NCI-H1694 treated with DMSO at 0.1 percent for 48 hours (cell line): ENCODE results near the gene ZSCAN21.
"Not testable (repeated sequence)": the region's sequence is repeated elsewhere in the genome, so short reads cannot be mapped to it uniquely, and the experiment has no call there.

ENCODE experiments used
- DNase-seq: peaks from one replicate; lab custom pipeline; 2025; lab: John Stamatoyannopoulos, UW

The ZSCAN21 gene

GRCh38 chr7:100049441-100050291 lies at the start of gene ZSCAN21:
Gene ZSCAN21, plus strand, starts transcription at chr7:100049774. Its CDS starts 7,233 bp downstream, at chr7:100057007.
- DNase-seq = peak; percentile 61

DNA sequence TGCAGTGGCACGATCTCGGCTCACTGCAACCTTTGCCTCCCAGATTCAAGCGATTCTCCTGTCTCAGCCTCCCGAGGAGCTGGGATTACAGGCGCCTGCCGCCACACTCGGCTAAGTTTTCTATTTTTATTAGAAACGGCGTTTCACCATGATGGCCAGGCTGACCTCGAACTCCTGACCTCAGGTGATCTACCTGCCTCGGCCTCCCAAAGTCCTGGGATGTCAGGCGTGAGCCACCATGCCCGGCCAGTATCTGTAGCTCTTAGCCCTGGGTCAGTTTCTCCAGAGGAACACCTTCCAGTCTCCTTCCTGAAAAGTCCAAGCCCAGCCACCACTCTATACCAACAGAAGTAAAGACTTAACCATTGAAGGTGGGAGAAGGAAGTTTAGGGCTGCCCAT lies 49.3 kb upstream of the ZSCAN21 start:
- no peak for DNase-seq

GRCh38 chr7:100003711-100004661 lies 45.6 kb upstream of the ZSCAN21 start:
- DNase-seq = no peak

- DNase-seq = no peak
These were observed 41.7 kb upstream of the ZSCAN21 start for GRCh38 chr7:100007887-100008286.

GRCh38 chr7:100008525-100008924 lies 41.0 kb upstream of the ZSCAN21 start:
- DNase-seq = no peak

- not testable (repeated sequence) for DNase-seq
These were observed 39.6 kb upstream of the ZSCAN21 start for GRCh38 chr7:100009952-100010351.

DNA sequence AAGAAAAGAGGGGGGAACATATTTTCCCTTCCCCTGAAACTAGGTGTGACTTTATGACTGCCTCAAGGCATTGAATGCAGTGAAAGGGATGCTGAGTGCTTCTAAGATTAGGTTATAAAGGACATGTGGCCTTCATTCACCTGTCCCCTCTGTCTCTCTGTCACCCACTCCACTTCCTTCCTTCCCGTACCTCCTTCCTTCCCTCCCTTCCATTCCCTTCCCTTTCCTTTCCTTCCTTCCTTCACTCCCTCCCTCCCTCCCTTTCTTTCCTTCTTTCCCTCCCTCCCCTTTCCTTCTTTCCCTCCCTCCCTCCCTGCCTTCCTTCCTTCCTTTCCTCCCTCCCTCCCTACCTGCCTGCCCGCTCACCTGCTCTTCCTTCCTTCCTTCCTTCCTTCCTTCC lies 38.7 kb upstream of the ZSCAN21 start:
- no peak for DNase-seq

- DNase-seq = no peak
These were observed 38.1 kb upstream of the ZSCAN21 start for GRCh38 chr7:100011516-100011915.

DNA sequence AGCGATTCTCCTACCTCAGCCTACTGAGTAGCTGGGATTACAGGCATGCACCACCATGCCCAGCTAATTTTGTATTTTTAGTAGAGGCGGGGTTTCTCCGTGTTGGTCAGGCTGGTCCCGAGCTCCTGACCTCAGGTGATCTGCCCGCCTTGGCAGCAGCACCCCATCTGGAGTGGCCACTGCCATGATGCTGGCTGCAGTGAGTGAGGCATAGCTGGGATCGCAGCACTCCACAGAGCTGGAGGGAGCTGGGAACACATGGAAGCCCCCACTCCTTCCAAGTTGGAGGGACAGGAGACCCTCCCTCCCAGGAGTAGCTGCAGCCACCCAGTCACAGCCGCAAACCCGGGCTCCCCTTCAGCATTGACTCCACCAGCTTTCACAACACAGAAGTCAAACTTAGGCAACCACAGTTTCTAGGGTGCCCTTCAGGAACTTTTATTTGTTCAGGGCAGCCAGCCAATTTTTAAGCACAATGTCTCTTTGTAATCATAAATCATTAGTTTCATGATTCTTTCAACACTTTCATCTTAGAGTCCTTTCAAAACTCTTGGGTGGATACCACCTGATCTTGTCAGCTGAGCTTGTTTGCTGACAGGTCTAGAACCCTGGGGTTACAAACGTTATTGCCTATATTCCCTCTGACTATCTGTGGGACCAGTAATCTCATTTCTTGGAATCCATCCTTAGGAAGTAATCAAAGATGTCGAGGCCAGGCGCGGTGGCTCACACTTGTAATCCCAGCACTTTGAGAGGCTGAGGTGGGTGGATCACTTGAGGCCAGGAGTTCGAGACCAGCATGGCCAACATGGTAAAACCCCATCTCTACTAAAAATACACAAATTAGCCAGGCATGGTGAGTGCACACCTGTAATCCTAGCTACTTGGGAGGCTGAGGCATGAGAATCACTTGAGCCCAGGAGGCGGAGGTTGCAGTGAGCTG lies 36.9 kb upstream of the ZSCAN21 start:
- not testable (repeated sequence) for DNase-seq

- no peak for DNase-seq
These were observed 36.3 kb upstream of the ZSCAN21 start for GRCh38 chr7:100013328-100013676.

GRCh38 chr7:100015232-100016214 lies 34.1 kb upstream of the ZSCAN21 start, which contains the start of gene ZKSCAN1:
Gene ZKSCAN1, plus strand, starts transcription at chr7:100015596. Its CDS starts 7,911 bp downstream, at chr7:100023507.
- peak; percentile 81 for DNase-seq

- no peak for DNase-seq
These were observed 33.2 kb upstream of the ZSCAN21 start for GRCh38 chr7:100016215-100016901.

DNA sequence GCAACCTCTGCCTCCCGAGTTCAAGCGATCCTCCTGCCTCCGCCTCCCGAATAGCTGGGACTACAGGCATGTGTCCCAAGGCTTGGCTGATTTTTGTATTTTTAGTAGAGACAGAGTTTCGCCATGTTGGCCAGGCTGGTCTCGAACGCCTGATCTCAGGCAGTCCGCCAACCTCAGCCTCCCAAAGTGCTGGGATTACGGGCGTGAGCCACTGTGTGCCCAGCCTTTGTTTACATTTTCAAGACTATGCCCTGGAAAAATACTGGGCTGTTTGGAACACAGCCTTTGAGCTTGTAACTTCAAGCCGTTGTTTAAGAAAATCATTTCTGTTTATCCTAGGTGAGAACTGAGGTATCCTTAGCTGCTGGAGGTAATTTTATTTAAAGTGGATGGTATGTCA lies 32.3 kb upstream of the ZSCAN21 start:
- DNase-seq = no peak

DNA sequence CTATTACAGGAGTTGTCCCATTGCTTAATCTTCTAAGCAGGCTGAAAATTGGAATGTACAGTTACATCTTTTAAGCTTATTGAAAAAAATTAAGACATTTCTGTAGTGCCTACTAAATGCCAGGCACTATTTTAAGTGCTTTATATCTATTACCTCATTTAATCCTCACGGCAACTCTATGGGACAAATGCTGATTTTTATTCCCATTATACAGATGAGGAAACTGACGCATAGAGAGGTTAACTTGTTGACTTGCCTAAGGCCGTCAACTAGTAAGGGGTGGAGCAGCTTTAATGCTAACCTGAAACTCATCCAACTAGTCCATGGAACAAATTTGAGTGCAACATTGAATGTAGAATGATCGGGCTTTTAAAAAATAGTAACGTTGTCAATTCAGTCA lies 31.7 kb upstream of the ZSCAN21 start:
- no peak for DNase-seq

GRCh38 chr7:100019908-100020307 lies 29.7 kb upstream of the ZSCAN21 start:
- DNase-seq = no peak

DNA sequence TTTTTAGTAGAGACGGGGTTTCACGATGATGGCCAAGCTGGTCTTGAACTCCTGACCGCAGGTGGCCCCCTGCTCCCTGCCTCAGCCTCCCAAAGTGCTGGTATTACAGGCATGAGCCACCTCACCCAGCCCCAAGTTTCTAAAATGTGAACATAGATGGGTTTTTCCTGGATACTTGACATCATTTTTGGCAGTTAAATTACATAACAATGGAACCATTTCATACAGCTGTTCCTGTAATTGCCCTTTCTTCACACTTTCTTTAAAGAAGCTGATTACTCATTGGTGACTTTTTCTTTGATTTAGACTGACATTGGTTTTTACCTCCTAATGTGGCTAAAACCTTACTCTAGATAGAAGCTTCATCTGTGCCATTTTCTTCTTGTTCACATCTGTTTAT lies 28.3 kb upstream of the ZSCAN21 start:
- no peak for DNase-seq

DNA sequence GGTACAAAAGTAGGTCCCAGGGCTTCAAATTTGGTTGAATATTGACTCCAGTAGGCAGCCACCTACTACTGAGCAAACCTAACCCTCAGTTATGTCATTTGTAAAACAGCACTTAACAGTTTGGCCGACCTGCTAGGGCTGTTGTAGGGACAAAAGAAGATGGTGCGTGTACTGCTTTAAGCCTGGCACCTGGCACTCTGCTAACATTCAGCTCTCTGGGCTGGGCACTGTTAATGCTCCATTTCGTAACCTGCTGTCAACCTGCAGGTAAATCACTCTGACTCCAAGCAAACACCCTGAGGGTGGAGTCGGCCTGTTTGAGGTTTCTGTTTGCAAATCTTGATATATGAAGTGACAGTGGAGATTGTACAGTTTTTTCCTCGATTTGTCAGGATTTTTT lies 27.0 kb upstream of the ZSCAN21 start:
- no peak for DNase-seq

- DNase-seq = no peak
These were observed 26.0 kb upstream of the ZSCAN21 start for GRCh38 chr7:100023526-100023925.

DNA sequence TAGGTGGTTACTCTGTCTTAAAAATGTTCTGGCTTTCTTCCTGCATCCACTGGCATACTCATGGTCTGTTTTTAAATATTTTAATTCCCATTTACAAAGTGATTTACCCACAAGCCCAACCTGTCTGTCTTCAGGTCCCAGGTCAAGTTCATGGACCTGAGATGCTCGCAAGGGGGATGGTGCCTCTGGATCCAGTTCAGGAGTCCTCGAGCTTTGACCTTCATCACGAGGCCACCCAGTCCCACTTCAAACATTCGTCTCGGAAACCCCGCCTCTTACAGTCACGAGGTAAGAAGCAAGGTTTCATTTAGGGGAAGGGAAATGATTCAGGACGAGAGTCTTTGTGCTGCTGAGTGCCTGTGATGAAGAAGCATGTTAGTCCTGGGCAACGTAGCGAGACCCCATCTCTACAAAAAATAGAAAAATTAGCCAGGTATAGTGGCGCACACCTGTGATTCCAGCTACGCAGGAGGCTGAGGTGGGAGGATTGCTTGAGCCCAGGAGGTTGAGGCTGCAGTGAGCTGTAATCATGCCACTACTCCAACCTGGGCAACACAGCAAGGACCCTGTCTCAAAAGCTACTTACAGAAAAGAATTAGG lies 25.5 kb upstream of the ZSCAN21 start:
- DNase-seq = no peak
